Activated CD4-positive, alpha-beta T cell treated with anti-CD3 and anti-CD28 coated beads for 36 hours (primary cell): Measurements from ENCODE around the gene TMEM178A. TPM values are rescaled to one million over a fixed set of nuclear protein-coding genes. Genes with fewer than 3 reads are reported as not detected.
"Not testable (repeated sequence)": the region's sequence is repeated elsewhere in the genome, so short reads cannot be mapped to it uniquely, and the experiment has no call there.

Experiments used
- ATAC-seq: fragments of 200-7000 bp; cut with Tn5 transposase; one replicate; pipeline ENCODE4 v1.10.0; 2021; ENCODE audit warnings: mild to moderate bottlenecking, moderate library complexity
- CTCF ChIA-PET: fragments of 350-600 bp; sonication (Branson Sonifier 250); formaldehyde crosslinking; loops from one replicate; lab custom pipeline; 2021; ENCODE audit warnings: antibody characterized with exemption; lab: Charles Lee
- POLR2A ChIA-PET: fragments of 350-600 bp; sonication (Branson Sonifier 250); formaldehyde crosslinking; loops from one replicate; lab custom pipeline; 2021; ENCODE audit warnings: antibody characterized with exemption, inconsistent platforms; lab: Charles Lee
- DNase-seq: peaks from one replicate; pipeline ENCODE4 v3.0.0-alpha.2; 2020
- H3K27ac Mint-ChIP-seq: one replicate; pipeline ENCODE4 v1.8.0; 2021; ENCODE audit warnings: mixed read lengths
- H3K27me3 Mint-ChIP-seq: one replicate; pipeline ENCODE4 v1.8.0; 2021; ENCODE audit warnings: mixed read lengths
- H3K36me3 Mint-ChIP-seq: one replicate; pipeline ENCODE4 v1.8.0; 2021; ENCODE audit warnings: low read depth, mixed read lengths
- H3K4me1 Mint-ChIP-seq: one replicate; pipeline ENCODE4 v1.8.0; 2021; ENCODE audit warnings: mixed read lengths
- H3K4me3 Mint-ChIP-seq: one replicate; pipeline ENCODE4 v1.8.0; 2021; ENCODE audit warnings: mild to moderate bottlenecking, moderate library complexity, mixed read lengths
- H3K9me3 Mint-ChIP-seq: one replicate; pipeline ENCODE4 v1.8.0; 2021; ENCODE audit warnings: low read depth, mixed read lengths
- intact Hi-C, 2 experiments: fragments of 100-400 bp; cut with DNase I in 1 of 2; cut with micrococcal nuclease in 1 of 2; formaldehyde crosslinking; loops; one replicate each; pipeline versions ENCODE4 v1.14.2 to v1.15.1; 2022 to 2024; cut with DNase I, micrococcal nuclease
- total RNA-seq, 2 experiments: library from RNA; stranded (reverse); gene quantifications; one replicate each; pipeline ENCODE4 v1.2.3, GENCODE V29; 2021

The TMEM178A gene
- total RNA-seq, 2 experiments from 2014 or later = 0.21 to 0.39 TPM

GRCh38 chr2:39718483-39718882, 52.8 kb downstream of the TMEM178A start:
- H3K9me3 Mint-ChIP-seq = no peaks in the 10 kb centered on the region
- H3K4me1 Mint-ChIP-seq = no peaks in the 10 kb centered on the region
- intact Hi-C loops = no loop called here
- ATAC-seq (no peak), DNase-seq (no peak)
- H3K4me3 Mint-ChIP-seq = no peak overlapping the region
- POLR2A ChIA-PET = no interaction called here
- H3K27me3 Mint-ChIP-seq = peaks cover 7% of the 10 kb centered on the region
- no peak overlapping the region for H3K27ac Mint-ChIP-seq
- no peaks in the 10 kb centered on the region for H3K36me3 Mint-ChIP-seq
- CTCF ChIA-PET = interaction anchor here (1.2 to 2.2 kb wide), 4 partner anchors 9 to 25 kb away, joined by 3 to 7 read pairs (median 4); no protein-coding TSS in a partner anchor

GRCh38 chr2:39719317-39719716, 53.6 kb downstream of the TMEM178A start:
- intact Hi-C loops = no loop called here
- H3K27ac Mint-ChIP-seq = no peak overlapping the region
- H3K27me3 Mint-ChIP-seq = peaks cover 7% of the 10 kb centered on the region
- H3K4me3 Mint-ChIP-seq = no peak overlapping the region
- DNase-seq = no peak
- H3K4me1 Mint-ChIP-seq = no peaks in the 10 kb centered on the region
- no peaks in the 10 kb centered on the region for H3K36me3 Mint-ChIP-seq
- CTCF ChIA-PET = interaction anchor here (0.8 to 2.2 kb wide), 3 partner anchors 9 to 568 kb away, joined by 3 to 7 read pairs (median 3); no protein-coding TSS in a partner anchor
- POLR2A ChIA-PET = no interaction called here
- no peak for ATAC-seq
- no peaks in the 10 kb centered on the region for H3K9me3 Mint-ChIP-seq

- H3K27ac Mint-ChIP-seq = no peak overlapping the region
- CTCF ChIA-PET = interaction anchor here (0.6 kb wide), 1 partner anchor 682 kb away, joined by 3 read pairs; no protein-coding TSS in a partner anchor
- no peaks in the 10 kb centered on the region for H3K9me3 Mint-ChIP-seq
- DNase-seq (no peak), ATAC-seq (no peak)
- intact Hi-C loops = loop anchor here in 1 of 2 experiments (10.0 kb wide), 1 partner anchor 336 kb away; no protein-coding TSS in a partner anchor
- POLR2A ChIA-PET = no interaction called here
- H3K27me3 Mint-ChIP-seq = peaks cover 15% of the 10 kb centered on the region
- peaks cover under 1% of the 10 kb centered on the region for H3K4me1 Mint-ChIP-seq
- H3K4me3 Mint-ChIP-seq = no peak overlapping the region
- H3K36me3 Mint-ChIP-seq = no peaks in the 10 kb centered on the region
These were observed 55.3 kb downstream of the TMEM178A start for GRCh38 chr2:39720970-39721369.

GRCh38 chr2:39723497-39723896, 57.8 kb downstream of the TMEM178A start:
- Mint-ChIP-seq H3K27ac (no peak overlapping the region), H3K36me3 (no peaks in the 10 kb centered on the region), H3K4me3 (no peak overlapping the region), H3K9me3 (peaks cover 2% of the 10 kb centered on the region), H3K4me1 (peaks cover 8% of the 10 kb centered on the region), H3K27me3 (peaks cover 18% of the 10 kb centered on the region)
- POLR2A ChIA-PET = no interaction called here
- CTCF ChIA-PET = interaction anchor here (1.2 kb wide), 1 partner anchor 12 kb away, joined by 4 read pairs; no protein-coding TSS in a partner anchor
- ATAC-seq = no peak
- DNase-seq = no peak
- intact Hi-C loops = loop anchor here in 1 of 2 experiments (10.0 kb wide), 1 partner anchor 339 kb away; no protein-coding TSS in a partner anchor

- Mint-ChIP-seq H3K4me3 (no peak overlapping the region), H3K27me3 (peaks cover 18% of the 10 kb centered on the region), H3K36me3 (no peaks in the 10 kb centered on the region), H3K4me1 (peaks cover 11% of the 10 kb centered on the region), H3K9me3 (peaks cover 2% of the 10 kb centered on the region), H3K27ac (no peak overlapping the region)
- intact Hi-C loops = loop anchor here in 1 of 2 experiments (10.0 kb wide), 1 partner anchor 339 kb away; no protein-coding TSS in a partner anchor
- POLR2A ChIA-PET = no interaction called here
- CTCF ChIA-PET = interaction anchor here (0.7 to 1.2 kb wide), 2 partner anchors 11 to 174 kb away, joined by 3 to 4 read pairs; no protein-coding TSS in a partner anchor
- no peak for ATAC-seq
- DNase-seq = no peak
These were observed 58.5 kb downstream of the TMEM178A start for GRCh38 chr2:39723946-39724827.

- Mint-ChIP-seq H3K27me3 (peaks cover 18% of the 10 kb centered on the region), H3K27ac (no peak overlapping the region), H3K4me3 (no peak overlapping the region), H3K9me3 (peaks cover 2% of the 10 kb centered on the region), H3K36me3 (no peaks in the 10 kb centered on the region), H3K4me1 (peaks cover 11% of the 10 kb centered on the region)
- ChIA-PET POLR2A (no interaction called here), CTCF (interaction anchor here (0.7 kb wide), 1 partner anchor 175 kb away, joined by 3 read pairs; no protein-coding TSS in a partner anchor)
- DNase-seq (no peak), ATAC-seq (no peak)
- intact Hi-C loops = loop anchor here in 1 of 2 experiments (10.0 kb wide), 1 partner anchor 340 kb away; no protein-coding TSS in a partner anchor
These were observed 59.1 kb downstream of the TMEM178A start for GRCh38 chr2:39724828-39725144.

GRCh38 chr2:39725401-39725800, 59.7 kb downstream of the TMEM178A start:
- peaks cover 11% of the 10 kb centered on the region for H3K4me1 Mint-ChIP-seq
- H3K9me3 Mint-ChIP-seq = peaks cover 2% of the 10 kb centered on the region
- ChIA-PET CTCF (no interaction called here), POLR2A (no interaction called here)
- intact Hi-C loops = loop anchor here in 1 of 2 experiments (10.0 kb wide), 1 partner anchor 341 kb away; no protein-coding TSS in a partner anchor
- no peak overlapping the region for H3K27ac Mint-ChIP-seq
- H3K4me3 Mint-ChIP-seq = no peak overlapping the region
- DNase-seq (no peak), ATAC-seq (no peak)
- peaks cover 16% of the 10 kb centered on the region for H3K27me3 Mint-ChIP-seq
- H3K36me3 Mint-ChIP-seq = no peaks in the 10 kb centered on the region

GRCh38 chr2:39728085-39728484, 62.4 kb downstream of the TMEM178A start:
- CTCF ChIA-PET = interaction anchor here (0.6 to 6.7 kb wide), 3 partner anchors 10 to 349 kb away, joined by 3 to 37 read pairs (median 7); no protein-coding TSS in a partner anchor
- H3K4me3 Mint-ChIP-seq, H3K9me3 Mint-ChIP-seq, H3K27ac Mint-ChIP-seq, DNase-seq, POLR2A ChIA-PET, H3K36me3 Mint-ChIP-seq, ATAC-seq: not testable (repeated sequence)
- Mint-ChIP-seq H3K27me3 (peaks cover 11% of the 10 kb centered on the region), H3K4me1 (peaks cover 11% of the 10 kb centered on the region)
- intact Hi-C loops = loop anchor here in 1 of 2 experiments (10.0 kb wide), 1 partner anchor 343 kb away; no protein-coding TSS in a partner anchor

GRCh38 chr2:39728941-39729351, 63.2 kb downstream of the TMEM178A start:
- ChIA-PET POLR2A (no interaction called here), CTCF (interaction anchor here (0.6 to 6.7 kb wide), 9 partner anchors 10 to 467 kb away, joined by 3 to 37 read pairs (median 4); no protein-coding TSS in a partner anchor)
- peaks cover 7% of the 10 kb centered on the region for H3K36me3 Mint-ChIP-seq
- peaks cover 11% of the 10 kb centered on the region for H3K27me3 Mint-ChIP-seq
- H3K9me3 Mint-ChIP-seq = peaks cover 2% of the 10 kb centered on the region
- peaks cover 11% of the 10 kb centered on the region for H3K4me1 Mint-ChIP-seq
- ATAC-seq = peak; percentile 63
- no peak overlapping the region for H3K27ac Mint-ChIP-seq
- H3K4me3 Mint-ChIP-seq = no peak overlapping the region
- DNase-seq = peak; percentile 71
- intact Hi-C loops = loop anchor here in 1 of 2 experiments (10.0 kb wide), 1 partner anchor 344 kb away; no protein-coding TSS in a partner anchor

- H3K27ac Mint-ChIP-seq = no peak overlapping the region
- H3K4me1 Mint-ChIP-seq = peaks cover 11% of the 10 kb centered on the region
- ChIA-PET CTCF (interaction anchor here (0.7 to 6.7 kb wide), 11 partner anchors 9 to 668 kb away, joined by 3 to 37 read pairs (median 4); no protein-coding TSS in a partner anchor), POLR2A (no interaction called here)
- peaks cover 19% of the 10 kb centered on the region for H3K36me3 Mint-ChIP-seq
- H3K4me3 Mint-ChIP-seq = no peak overlapping the region
- H3K9me3 Mint-ChIP-seq = peaks cover 2% of the 10 kb centered on the region
- intact Hi-C loops = loop anchor here (1.0 to 10.0 kb wide), 3 partner anchors 195 to 675 kb away; no protein-coding TSS in a partner anchor
- H3K27me3 Mint-ChIP-seq = peaks cover 7% of the 10 kb centered on the region
- no peak for ATAC-seq
- no peak for DNase-seq
These were observed 64.6 kb downstream of the TMEM178A start for GRCh38 chr2:39730276-39730675.
